HepG2 (cell line): ENCODE results near the gene TMEM178A.

Experiments
- MNT ChIP-seq: fragments of 450-650 bp; IDR thresholded peaks from 2 replicates; pipeline ENCODE4 v1.6.1; 2016
- POLR2A ChIP-seq, 2 experiments: IDR thresholded peaks; 2 replicates each; pipeline ENCODE4 v1.6.1; 2011; ENCODE audit warnings: low read depth in 2 of 2, low read length in 2 of 2, mild to moderate bottlenecking in 1 of 2, moderate library complexity in 1 of 2; ENCODE audit not compliant: insufficient read depth in 1 of 2

DNA sequence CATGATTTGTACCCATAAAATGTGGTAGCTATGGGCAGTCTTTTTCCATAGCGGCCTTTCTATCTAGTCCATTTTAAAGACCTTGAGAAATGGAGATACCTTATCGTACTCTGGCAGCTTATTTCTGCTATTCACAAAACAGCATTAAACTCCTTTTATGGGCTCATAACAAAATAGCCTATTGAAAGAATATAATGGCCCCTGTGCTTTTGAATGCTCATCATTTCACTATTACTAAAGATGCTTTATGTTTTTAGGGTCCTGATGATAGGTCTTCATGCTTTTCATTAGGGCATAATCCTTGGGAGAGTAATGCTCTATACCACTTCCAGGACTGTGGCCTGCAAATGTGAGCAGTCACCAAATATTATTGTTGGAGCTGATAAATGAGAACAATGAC is 7.3 kb upstream of the TMEM178A start:
- TF ChIP-seq MNT (no peak), POLR2A (IDR thresholded peaks at IDR 0.05; ENCODE audit: insufficient read depth in 1 of 2, low read depth in 2 of 2, low read length in 2 of 2) (no peak)
